RWPE1 (cell line): Measurements from ENCODE around the gene HS6ST3.
A peak's percentile ranks its signal among the peaks of the same experiment; 100 is the strongest.
"Not testable (repeated sequence)": the region's sequence is repeated elsewhere in the genome, so short reads cannot be mapped to it uniquely, and the experiment has no call there.

Source experiments
- CTCF ChIA-PET: fragments of 350-600 bp; sonication (Branson Sonifier 250); formaldehyde crosslinking; extraction: SDS; loops from one replicate; lab custom pipeline; 2021; lab: Yijun Ruan, JAX
- POLR2A ChIA-PET: fragments of 400-600 bp; formaldehyde crosslinking; extraction: SDS; loops from one replicate; lab custom pipeline; 2020; ENCODE audit warnings: antibody characterized with exemption; ENCODE audit not compliant: low non-redundant PET; lab: Yijun Ruan, JAX
- DNase-seq: peaks from one replicate; pipeline ENCODE4 v3.0.0; 2012; ENCODE audit warnings: low spot score
- H3K27ac ChIP-seq: fragments of 450-650 bp; 2 replicates; pipeline ENCODE4 v1.5.1; 2017
- TF ChIP-seq, protein P1 (sequence below): fragments of 450-650 bp; conservative IDR thresholded peaks from 2 replicates; pipeline ENCODE4 v1.5.1; 2017; ENCODE audit warnings: low read depth, mild to moderate bottlenecking

HS6ST3 gene

GRCh38 chr13:96089749-96090239 lies at the start of gene HS6ST3:
TSS of gene HS6ST3 (plus strand) at chr13:96090107.
- ChIA-PET POLR2A (no interaction called here), CTCF (interaction anchor here (0.7 kb wide), 1 partner anchor 15 kb away, joined by 3 read pairs; no protein-coding TSS in a partner anchor)
- no peak within 1 kb of the TSS for H3K27ac ChIP-seq
- peak; percentile 17 for DNase-seq
- TF ChIP-seq, protein P1, sequence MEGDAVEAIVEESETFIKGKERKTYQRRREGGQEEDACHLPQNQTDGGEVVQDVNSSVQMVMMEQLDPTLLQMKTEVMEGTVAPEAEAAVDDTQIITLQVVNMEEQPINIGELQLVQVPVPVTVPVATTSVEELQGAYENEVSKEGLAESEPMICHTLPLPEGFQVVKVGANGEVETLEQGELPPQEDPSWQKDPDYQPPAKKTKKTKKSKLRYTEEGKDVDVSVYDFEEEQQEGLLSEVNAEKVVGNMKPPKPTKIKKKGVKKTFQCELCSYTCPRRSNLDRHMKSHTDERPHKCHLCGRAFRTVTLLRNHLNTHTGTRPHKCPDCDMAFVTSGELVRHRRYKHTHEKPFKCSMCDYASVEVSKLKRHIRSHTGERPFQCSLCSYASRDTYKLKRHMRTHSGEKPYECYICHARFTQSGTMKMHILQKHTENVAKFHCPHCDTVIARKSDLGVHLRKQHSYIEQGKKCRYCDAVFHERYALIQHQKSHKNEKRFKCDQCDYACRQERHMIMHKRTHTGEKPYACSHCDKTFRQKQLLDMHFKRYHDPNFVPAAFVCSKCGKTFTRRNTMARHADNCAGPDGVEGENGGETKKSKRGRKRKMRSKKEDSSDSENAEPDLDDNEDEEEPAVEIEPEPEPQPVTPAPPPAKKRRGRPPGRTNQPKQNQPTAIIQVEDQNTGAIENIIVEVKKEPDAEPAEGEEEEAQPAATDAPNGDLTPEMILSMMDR: no peak

- ChIA-PET CTCF (interaction anchor here (0.6 kb wide), 1 partner anchor 115 kb away, joined by 3 read pairs; no protein-coding TSS in a partner anchor), POLR2A (no interaction called here)
- TF ChIP-seq, protein P1: no peak
- H3K27ac ChIP-seq: no peak overlapping the region
- DNase-seq: no peak
Measured at GRCh38 chr13:96041326-96042110, 48.4 kb upstream of the HS6ST3 start.

DNA sequence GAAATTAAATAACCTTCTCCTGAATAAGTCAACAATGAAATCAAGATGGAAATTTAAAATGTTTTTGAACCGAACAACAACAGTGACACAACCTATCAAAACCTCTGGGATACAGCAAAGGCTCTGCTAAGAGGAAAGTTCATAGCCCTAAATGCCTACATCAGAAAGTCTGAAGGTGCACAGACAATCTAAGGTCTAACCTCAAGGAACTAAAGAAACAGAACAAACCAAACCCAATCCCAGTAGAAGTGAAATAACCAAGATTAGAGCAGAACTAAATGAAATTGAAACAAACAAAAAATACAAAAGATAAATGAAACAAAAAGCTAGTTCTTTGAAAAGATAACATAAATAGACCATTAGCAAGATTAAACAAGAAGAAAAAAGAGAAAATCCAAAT lies 45.7 kb upstream of the HS6ST3 start:
- no peak for DNase-seq
- TF ChIP-seq, protein P1: no peak
- CTCF ChIA-PET: no interaction called here
- no peak overlapping the region for H3K27ac ChIP-seq
- POLR2A ChIA-PET: no interaction called here

GRCh38 chr13:96046449-96047126 lies 43.3 kb upstream of the HS6ST3 start:
- DNase-seq, POLR2A ChIA-PET, CTCF ChIA-PET: not testable (repeated sequence)

DNA sequence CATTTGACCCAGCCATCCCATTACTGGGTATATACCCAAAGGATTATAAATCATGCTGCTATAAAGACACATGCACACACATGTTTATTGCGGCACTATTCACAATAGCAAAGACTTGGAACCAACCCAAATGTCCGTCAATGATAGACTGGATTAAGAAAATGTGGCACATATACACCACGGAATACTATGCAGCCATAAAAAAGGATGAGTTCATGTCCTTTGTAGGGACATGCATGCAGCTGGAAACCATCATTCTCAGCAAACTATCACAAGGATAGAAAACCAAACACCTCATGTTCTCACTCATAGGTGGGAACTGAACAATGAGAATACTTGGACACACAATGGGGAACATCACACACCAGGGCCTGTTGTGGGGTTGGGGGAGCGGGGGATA lies 39.0 kb upstream of the HS6ST3 start:
- DNase-seq, POLR2A ChIA-PET, H3K27ac ChIP-seq, CTCF ChIA-PET: not testable (repeated sequence)

More at GRCh38 chr13:96046449-96047126, 43.3 kb upstream of the HS6ST3 start:
- H3K27ac ChIP-seq: not testable (repeated sequence)

- H3K27ac ChIP-seq, POLR2A ChIA-PET, DNase-seq, CTCF ChIA-PET: not testable (repeated sequence)
Measured at GRCh38 chr13:96051491-96051890, 38.4 kb upstream of the HS6ST3 start.

DNA sequence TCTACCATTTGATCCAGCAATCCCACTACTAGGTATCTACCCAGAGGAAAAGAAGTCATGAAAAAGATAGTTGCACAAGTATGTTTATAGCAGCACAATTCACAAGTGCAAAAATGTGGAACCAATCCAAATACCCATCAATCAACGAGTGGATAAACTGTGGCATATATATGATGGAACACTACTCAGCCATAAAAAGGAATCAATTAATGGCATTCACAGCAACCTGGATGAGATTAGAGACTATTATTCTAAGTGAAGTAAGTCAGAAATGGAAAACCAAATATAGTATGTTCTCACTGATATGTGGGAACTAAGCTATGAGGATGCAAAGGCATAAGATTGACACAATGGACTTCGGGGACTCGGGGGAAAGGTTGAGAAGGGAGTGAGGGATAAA lies 38.0 kb upstream of the HS6ST3 start:
- CTCF ChIA-PET: interaction anchor here (0.6 kb wide), 1 partner anchor 217 kb away, joined by 5 read pairs; no protein-coding TSS in a partner anchor
- POLR2A ChIA-PET, DNase-seq, H3K27ac ChIP-seq: not testable (repeated sequence)

DNA sequence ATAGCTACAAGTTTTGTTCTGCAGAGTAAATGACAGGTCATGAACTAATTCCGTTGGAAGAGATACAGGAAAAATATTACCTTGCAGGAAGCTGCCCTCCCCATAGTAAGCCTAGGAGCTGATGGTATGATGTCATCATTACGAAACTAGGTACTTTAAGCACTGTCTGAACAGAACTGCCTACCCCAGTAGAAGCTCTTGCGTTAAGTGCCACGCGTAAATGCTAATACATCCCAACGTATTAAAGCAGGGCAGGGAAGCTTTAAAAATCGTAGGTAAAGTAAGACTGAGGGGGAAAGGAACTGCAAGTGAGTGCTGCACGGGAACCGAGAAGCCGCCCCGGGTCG lies 37.3 kb upstream of the HS6ST3 start:
- DNase-seq: peak; percentile 64
- CTCF ChIA-PET: interaction anchor here (0.6 kb wide), 1 partner anchor 218 kb away, joined by 5 read pairs; no protein-coding TSS in a partner anchor
- TF ChIP-seq, protein P1: no peak
- peak overlapping the region; percentile 81 for H3K27ac ChIP-seq
- POLR2A ChIA-PET: interaction anchor here (0.6 to 0.9 kb wide), 2 partner anchors 25 to 953 kb away, joined by 3 read pairs; no protein-coding TSS in a partner anchor
